ENCODE measurements around the gene ARHGAP26. TPM values are rescaled to one million over a fixed set of nuclear protein-coding genes. Genes with fewer than 3 reads are reported as not detected.
"Not testable (repeated sequence)": the region's sequence is repeated elsewhere in the genome, so short reads cannot be mapped to it uniquely, and the experiment has no call there.

ARHGAP26 gene
- total and polyA plus RNA-seq, 2 of the 4 experiments (the other 2 are of a cell fraction) = 0.54 to 0.56 TPM

DNA sequence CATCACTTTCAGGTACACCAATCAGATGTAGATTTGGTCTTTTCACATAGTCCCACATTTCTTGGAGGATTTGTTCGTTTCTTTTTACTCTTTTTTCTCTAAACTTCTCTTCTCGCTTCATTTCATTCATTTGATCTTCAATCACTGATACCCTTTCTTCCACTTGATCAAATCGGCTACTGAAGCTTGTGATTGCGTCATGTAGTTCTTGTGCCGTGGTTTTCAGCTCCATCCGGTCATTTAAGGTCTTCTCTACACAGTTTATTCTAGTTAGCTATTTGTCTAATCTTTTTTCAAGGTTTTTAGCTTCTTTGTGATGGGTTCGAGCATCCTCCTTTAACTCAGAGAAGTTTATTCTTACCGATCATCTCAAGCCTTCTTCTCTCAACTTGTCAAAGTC is 219.9 kb downstream of the ARHGAP26 start:
- ATAC-seq (ENCODE audit: low read depth); H3K79me1 ChIP-seq (ENCODE audit: low read depth in 1 of 2, low read length in 2 of 2); BruUV-seq (replicated peaks); H3K9ac ChIP-seq (ENCODE audit: low read depth, low read length); H2BK20ac ChIP-seq (ENCODE audit: low read depth, low read length); H3K9me3 ChIP-seq (ENCODE audit: control insufficient read depth, insufficient read depth, low read length); H3K27me3 ChIP-seq (ENCODE audit: control insufficient read depth, insufficient read depth, low read length); H2AK9ac ChIP-seq (replicated peaks; ENCODE audit: low read depth, low read length, poor library complexity); DNase-seq; H3K4me3 ChIP-seq (ENCODE audit: insufficient read depth, low read depth, low read length); H2AK5ac ChIP-seq (ENCODE audit: low read depth, low read length); H2BK15ac ChIP-seq (ENCODE audit: low read depth, low read length); H3K9me1 ChIP-seq (ENCODE audit: insufficient read depth, low read length); H3K56ac ChIP-seq (ENCODE audit: extremely low read depth, insufficient read depth, low read length); H3K27ac ChIP-seq (ENCODE audit: insufficient read depth, low read length); H3K4me2 ChIP-seq (ENCODE audit: low read depth, low read length); H2BK120ac ChIP-seq (ENCODE audit: low read depth, low read length); H4K8ac ChIP-seq (ENCODE audit: low read depth in 2 of 2, low read length in 2 of 2); H2BK5ac ChIP-seq (ENCODE audit: low read depth, low read length, poor library complexity, severe bottlenecking); intact Hi-C loops (cut with micrococcal nuclease); H3K14ac ChIP-seq (replicated peaks; ENCODE audit: low read depth, low read length); H3K18ac ChIP-seq (ENCODE audit: low read depth, low read length); POLR2A ChIA-PET (ENCODE audit: unreplicated experiment); H4K5ac ChIP-seq (ENCODE audit: low read depth, low read length); H3K23ac ChIP-seq (ENCODE audit: low read depth, low read length); H3K4me1 ChIP-seq (ENCODE audit: control insufficient read depth, insufficient read depth, low read length); in situ Hi-C loops (cut with MboI; ENCODE audit: low sequenced_read_pairs); dilution Hi-C loops (cut with HindIII; ENCODE audit: low sequenced_read_pairs, unreplicated experiment); H4K91ac ChIP-seq (ENCODE audit: insufficient read depth, low read depth, low read length); H2AFZ ChIP-seq (replicated peaks; ENCODE audit: low read length, poor library complexity); H3K36me3 ChIP-seq (ENCODE audit: control insufficient read depth, insufficient read depth, low read length); H3K4ac ChIP-seq (ENCODE audit: low read depth, low read length); H4K20me1 ChIP-seq (ENCODE audit: insufficient read depth, low read length); CTCF ChIA-PET: not testable (repeated sequence)
- no CpG with 5 or more reads among the region's 8 CpGs for WGBS, 2 experiments (ENCODE audit: extremely low coverage in 2 of 2, insufficient read length in 1 of 2)
- 0 out of 2 replicates have a peak, but pooled peaks have one; percentile 14 for TF ChIP-seq CEBPB (IDR thresholded peaks at IDR 0.05; ENCODE audit: low read depth, low read length)
